HepG2 (cell line): ENCODE results near the gene GRIFIN. TPM values are rescaled to one million over a fixed set of nuclear protein-coding genes. Genes with fewer than 3 reads are reported as not detected.

Experiments used
- ATRX ChIP-seq: sonication (generic); formaldehyde crosslinking; IDR thresholded peaks from 2 replicates; pipeline ENCODE4 v1.4.0; 2020; ENCODE audit warnings: missing genetic modification reagents, borderline replicate concordance
- ETV5 ChIP-seq: IDR thresholded peaks from 2 replicates; pipeline ENCODE4 v1.6.1; 2018; ENCODE audit warnings: missing biosample characterization, missing genetic modification reagents, inconsistent platforms, borderline replicate concordance
- EZH2 ChIP-seq: conservative IDR thresholded peaks from 2 replicates; pipeline ENCODE4 v1.6.1; 2012; ENCODE audit warnings: mild to moderate bottlenecking, low read depth, low read length, moderate library complexity
- GABPA ChIP-seq, 2 experiments: IDR thresholded peaks; 2 replicates each; pipeline ENCODE4 v1.6.1; 2011 to 2016; ENCODE audit warnings: low read depth in 2 of 2, low read length in 1 of 2, missing biosample characterization in 1 of 2, missing genetic modification characterization in 1 of 2
- HDAC2 ChIP-seq: sonication (generic); formaldehyde crosslinking; IDR thresholded peaks from 2 replicates; pipeline ENCODE4 v1.4.0; 2020; ENCODE audit warnings: missing genetic modification reagents
- HNRNPL ChIP-seq: fragments of 200-400 bp; formaldehyde crosslinking; IDR thresholded peaks from 2 replicates; pipeline ENCODE4 v1.6.1; 2017; ENCODE audit warnings: mild to moderate bottlenecking, low read depth, low read length
- KDM6A ChIP-seq: IDR thresholded peaks from 2 replicates; pipeline ENCODE4 v1.6.1; 2016; ENCODE audit warnings: low read depth
- MED1 ChIP-seq: sonication (generic); formaldehyde crosslinking; IDR thresholded peaks from 2 replicates; pipeline ENCODE4 v1.4.0; 2020; ENCODE audit warnings: missing genetic modification reagents
- NFYB ChIP-seq: sonication (generic); formaldehyde crosslinking; IDR thresholded peaks from 2 replicates; pipeline ENCODE4 v1.4.0; 2020; ENCODE audit warnings: missing genetic modification reagents
- POLR2AphosphoS5 ChIP-seq: IDR thresholded peaks from 2 replicates; pipeline ENCODE4 v1.6.1; 2012; ENCODE audit warnings: low read depth, low read length
- ZNF780A ChIP-seq: sonication (generic); formaldehyde crosslinking; IDR thresholded peaks from 2 replicates; pipeline ENCODE4 v1.8.0; 2022; ENCODE audit warnings: mild to moderate bottlenecking, missing genetic modification reagents, moderate library complexity
- polyA plus RNA-seq, 8 experiments: library from polyadenylated mRNA; depleted of rRNA in 3 of 8; stranded (reverse) in 7 of 8; unstranded in 1 of 8; fragments of >200 nt; fragmentation: Illumina TruSeq in 4 of 8; extraction: Trizol in 4 of 8; gene quantifications; 2 replicates each; pipeline versions ENCODE4 v1.2.1 to v1.2.3, GENCODE V29; 2011 to 2016; ENCODE audit warnings: low read depth in 4 of 8, missing spikeins in 1 of 8, mixed read lengths in 1 of 8; ENCODE audit not compliant: insufficient read depth in 1 of 8
- total RNA-seq, 5 experiments: library from RNA; depleted of rRNA; stranded (reverse); fragments of >200 nt; fragmentation: Illumina TruSeq; extraction: Trizol; gene quantifications; 2 replicates each; pipeline ENCODE4 v1.2.3, GENCODE V29; 2016; ENCODE audit warnings: low read depth in 1 of 5
- TF ChIP-seq, protein P1 (sequence below): sonication (generic); formaldehyde crosslinking; IDR thresholded peaks from 2 replicates; pipeline ENCODE4 v1.5.0; 2020; ENCODE audit warnings: mild to moderate bottlenecking, missing genetic modification reagents, borderline replicate concordance
- TF ChIP-seq, protein P2 (sequence below): sonication (generic); formaldehyde crosslinking; IDR thresholded peaks from 2 replicates; pipeline ENCODE4 v1.5.1; 2020; ENCODE audit warnings: mild to moderate bottlenecking, missing genetic modification reagents, borderline replicate concordance
- TF ChIP-seq, protein P3 (sequence below): sonication (generic); formaldehyde crosslinking; IDR thresholded peaks from 2 replicates; pipeline ENCODE4 v1.4.0; 2020; ENCODE audit warnings: missing genetic modification reagents
- TF ChIP-seq, protein P4 (sequence below): sonication (generic); formaldehyde crosslinking; IDR thresholded peaks from 2 replicates; pipeline ENCODE4 v1.4.0; 2020; ENCODE audit warnings: mild to moderate bottlenecking, missing genetic modification reagents

The GRIFIN gene
- total and polyA plus RNA-seq, 2 of the 13 experiments (the other 11 are each of a cell fraction or from before 2014, with no cell fraction given), result not detected

DNA sequence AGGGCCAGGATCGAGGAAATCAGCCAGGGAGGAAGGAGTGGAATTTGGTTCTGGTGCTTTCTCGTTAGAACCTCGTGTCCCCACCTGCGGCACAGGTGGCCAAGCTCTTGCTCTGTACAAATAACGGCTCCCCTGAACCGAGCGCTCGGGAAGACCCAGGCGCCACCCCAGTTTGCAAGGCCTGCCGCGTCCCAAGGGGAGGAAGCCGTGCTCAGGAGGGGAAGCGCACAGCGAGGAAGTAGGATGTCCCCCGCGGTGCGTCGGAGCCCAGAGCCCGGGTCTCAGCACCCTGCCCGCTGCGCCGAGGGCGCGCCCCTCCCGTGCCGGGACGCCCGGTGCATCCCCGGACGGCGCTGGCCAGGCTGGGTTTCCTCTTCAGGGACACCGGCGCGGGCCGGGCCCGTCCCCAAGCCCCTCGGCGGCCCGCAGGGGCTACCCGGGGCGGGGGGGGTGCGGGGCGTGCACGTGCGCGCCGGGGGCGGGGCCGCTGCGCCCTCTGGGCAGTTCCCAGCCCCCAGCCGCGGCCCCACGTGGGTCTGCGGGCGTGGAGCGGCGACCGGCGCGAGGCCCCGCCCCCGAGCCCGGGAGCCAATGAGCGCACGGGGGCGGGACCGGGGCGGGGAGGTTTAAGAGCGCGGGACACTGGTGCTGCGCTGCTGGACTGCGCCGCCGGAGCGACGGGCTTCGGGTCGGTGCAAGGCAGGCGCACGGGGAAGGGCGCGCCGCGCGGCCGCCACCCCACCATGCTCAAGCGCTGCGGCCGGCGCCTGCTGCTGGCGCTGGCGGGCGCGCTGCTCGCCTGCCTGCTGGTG lies 43.1 kb upstream of the GRIFIN start, which contains the start of gene LFNG (continued):
- TF ChIP-seq, protein P1, sequence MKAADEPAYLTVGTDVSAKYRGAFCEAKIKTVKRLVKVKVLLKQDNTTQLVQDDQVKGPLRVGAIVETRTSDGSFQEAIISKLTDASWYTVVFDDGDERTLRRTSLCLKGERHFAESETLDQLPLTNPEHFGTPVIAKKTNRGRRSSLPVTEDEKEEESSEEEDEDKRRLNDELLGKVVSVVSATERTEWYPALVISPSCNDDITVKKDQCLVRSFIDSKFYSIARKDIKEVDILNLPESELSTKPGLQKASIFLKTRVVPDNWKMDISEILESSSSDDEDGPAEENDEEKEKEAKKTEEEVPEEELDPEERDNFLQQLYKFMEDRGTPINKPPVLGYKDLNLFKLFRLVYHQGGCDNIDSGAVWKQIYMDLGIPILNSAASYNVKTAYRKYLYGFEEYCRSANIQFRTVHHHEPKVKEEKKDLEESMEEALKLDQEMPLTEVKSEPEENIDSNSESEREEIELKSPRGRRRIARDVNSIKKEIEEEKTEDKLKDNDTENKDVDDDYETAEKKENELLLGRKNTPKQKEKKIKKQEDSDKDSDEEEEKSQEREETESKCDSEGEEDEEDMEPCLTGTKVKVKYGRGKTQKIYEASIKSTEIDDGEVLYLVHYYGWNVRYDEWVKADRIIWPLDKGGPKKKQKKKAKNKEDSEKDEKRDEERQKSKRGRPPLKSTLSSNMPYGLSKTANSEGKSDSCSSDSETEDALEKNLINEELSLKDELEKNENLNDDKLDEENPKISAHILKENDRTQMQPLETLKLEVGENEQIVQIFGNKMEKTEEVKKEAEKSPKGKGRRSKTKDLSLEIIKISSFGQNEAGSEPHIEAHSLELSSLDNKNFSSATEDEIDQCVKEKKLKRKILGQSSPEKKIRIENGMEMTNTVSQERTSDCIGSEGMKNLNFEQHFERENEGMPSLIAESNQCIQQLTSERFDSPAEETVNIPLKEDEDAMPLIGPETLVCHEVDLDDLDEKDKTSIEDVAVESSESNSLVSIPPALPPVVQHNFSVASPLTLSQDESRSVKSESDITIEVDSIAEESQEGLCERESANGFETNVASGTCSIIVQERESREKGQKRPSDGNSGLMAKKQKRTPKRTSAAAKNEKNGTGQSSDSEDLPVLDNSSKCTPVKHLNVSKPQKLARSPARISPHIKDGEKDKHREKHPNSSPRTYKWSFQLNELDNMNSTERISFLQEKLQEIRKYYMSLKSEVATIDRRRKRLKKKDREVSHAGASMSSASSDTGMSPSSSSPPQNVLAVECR (CRISPR knock-in tag), result peak; percentile 63; the same call in 1 of the 2 replicates
- TF ChIP-seq POLR2AphosphoS5 (peak; percentile 45; the same call in 1 of the 2 replicates), ATRX (CRISPR knock-in tag) (no peak), HDAC2 (CRISPR knock-in tag) (no peak), EZH2 (peak; percentile 80; the same call in 1 of the 2 replicates), GABPA (IDR thresholded peaks at IDR 0.05; ENCODE audit: low read depth, low read length) (no peak), GABPA (CRISPR knock-in tag; IDR thresholded peaks at IDR 0.05; ENCODE audit: low read depth) (no peak), ETV5 (CRISPR knock-in tag) (no peak), HNRNPL (no peak), MED1 (CRISPR knock-in tag) (0 out of 2 replicates have a peak, but pooled peaks have one; percentile 19), KDM6A (CRISPR knock-in tag) (no peak), ZNF780A (no peak), NFYB (CRISPR knock-in tag) (peak; percentile 77)
- TF ChIP-seq, protein P2, sequence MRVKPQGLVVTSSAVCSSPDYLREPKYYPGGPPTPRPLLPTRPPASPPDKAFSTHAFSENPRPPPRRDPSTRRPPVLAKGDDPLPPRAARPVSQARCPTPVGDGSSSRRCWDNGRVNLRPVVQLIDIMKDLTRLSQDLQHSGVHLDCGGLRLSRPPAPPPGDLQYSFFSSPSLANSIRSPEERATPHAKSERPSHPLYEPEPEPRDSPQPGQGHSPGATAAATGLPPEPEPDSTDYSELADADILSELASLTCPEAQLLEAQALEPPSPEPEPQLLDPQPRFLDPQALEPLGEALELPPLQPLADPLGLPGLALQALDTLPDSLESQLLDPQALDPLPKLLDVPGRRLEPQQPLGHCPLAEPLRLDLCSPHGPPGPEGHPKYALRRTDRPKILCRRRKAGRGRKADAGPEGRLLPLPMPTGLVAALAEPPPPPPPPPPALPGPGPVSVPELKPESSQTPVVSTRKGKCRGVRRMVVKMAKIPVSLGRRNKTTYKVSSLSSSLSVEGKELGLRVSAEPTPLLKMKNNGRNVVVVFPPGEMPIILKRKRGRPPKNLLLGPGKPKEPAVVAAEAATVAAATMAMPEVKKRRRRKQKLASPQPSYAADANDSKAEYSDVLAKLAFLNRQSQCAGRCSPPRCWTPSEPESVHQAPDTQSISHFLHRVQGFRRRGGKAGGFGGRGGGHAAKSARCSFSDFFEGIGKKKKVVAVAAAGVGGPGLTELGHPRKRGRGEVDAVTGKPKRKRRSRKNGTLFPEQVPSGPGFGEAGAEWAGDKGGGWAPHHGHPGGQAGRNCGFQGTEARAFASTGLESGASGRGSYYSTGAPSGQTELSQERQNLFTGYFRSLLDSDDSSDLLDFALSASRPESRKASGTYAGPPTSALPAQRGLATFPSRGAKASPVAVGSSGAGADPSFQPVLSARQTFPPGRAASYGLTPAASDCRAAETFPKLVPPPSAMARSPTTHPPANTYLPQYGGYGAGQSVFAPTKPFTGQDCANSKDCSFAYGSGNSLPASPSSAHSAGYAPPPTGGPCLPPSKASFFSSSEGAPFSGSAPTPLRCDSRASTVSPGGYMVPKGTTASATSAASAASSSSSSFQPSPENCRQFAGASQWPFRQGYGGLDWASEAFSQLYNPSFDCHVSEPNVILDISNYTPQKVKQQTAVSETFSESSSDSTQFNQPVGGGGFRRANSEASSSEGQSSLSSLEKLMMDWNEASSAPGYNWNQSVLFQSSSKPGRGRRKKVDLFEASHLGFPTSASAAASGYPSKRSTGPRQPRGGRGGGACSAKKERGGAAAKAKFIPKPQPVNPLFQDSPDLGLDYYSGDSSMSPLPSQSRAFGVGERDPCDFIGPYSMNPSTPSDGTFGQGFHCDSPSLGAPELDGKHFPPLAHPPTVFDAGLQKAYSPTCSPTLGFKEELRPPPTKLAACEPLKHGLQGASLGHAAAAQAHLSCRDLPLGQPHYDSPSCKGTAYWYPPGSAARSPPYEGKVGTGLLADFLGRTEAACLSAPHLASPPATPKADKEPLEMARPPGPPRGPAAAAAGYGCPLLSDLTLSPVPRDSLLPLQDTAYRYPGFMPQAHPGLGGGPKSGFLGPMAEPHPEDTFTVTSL (CRISPR knock-in tag), result no peak
- TF ChIP-seq, protein P3, sequence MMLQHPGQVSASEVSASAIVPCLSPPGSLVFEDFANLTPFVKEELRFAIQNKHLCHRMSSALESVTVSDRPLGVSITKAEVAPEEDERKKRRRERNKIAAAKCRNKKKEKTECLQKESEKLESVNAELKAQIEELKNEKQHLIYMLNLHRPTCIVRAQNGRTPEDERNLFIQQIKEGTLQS (CRISPR knock-in tag), result no peak
- TF ChIP-seq, protein P4, sequence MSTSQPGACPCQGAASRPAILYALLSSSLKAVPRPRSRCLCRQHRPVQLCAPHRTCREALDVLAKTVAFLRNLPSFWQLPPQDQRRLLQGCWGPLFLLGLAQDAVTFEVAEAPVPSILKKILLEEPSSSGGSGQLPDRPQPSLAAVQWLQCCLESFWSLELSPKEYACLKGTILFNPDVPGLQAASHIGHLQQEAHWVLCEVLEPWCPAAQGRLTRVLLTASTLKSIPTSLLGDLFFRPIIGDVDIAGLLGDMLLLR (CRISPR knock-in tag), result no peak
